GM11168 (cell line): ENCODE measurements around the gene KLHDC4.
"Not testable (repeated sequence)": the region's sequence is repeated elsewhere in the genome, so short reads cannot be mapped to it uniquely, and the experiment has no call there.

Experiments used
- in situ Hi-C: fragments of 300-500 bp; cut with MboI; formaldehyde crosslinking; loops from one replicate; pipeline ENCODE4 v1.12.0; 2022; ENCODE audit warnings: low sequenced_read_pairs; ENCODE audit not compliant: unreplicated experiment

Gene KLHDC4

DNA sequence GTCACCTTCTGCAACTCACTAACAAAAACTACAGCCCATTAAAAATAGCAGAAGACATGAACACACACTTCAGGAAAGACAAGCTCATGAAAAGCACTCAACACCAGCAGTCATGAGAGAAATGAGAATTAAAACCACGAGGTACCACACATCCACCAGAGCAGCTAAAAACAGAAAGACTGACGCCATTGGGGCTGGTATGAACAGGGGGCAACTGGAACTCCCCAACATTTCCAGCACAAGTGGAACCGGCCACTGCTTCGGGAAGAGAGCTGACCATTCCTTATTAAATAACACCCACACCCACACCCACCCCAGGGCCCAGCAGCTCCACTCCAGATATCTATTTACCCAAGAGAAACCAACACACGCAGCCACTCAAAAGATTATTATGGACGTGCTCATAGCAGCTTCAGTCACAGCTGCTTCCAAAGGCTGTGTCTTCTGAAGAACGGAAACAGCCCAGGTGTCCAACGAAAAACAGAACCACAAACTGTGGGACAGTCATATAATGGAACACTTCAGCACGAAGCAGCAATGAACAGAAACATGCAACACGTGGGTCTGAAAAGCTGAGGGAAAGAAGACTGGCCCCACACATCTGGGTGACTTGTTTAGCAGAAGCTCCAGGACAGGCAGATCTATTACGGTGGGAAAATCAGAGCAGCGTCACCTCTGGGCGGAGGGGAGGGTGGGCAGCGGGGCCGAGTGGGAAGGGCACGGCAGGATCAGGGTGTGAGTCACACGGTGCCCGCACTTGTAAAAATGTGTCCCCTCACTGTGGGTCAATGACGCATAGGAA lies 41.1 kb downstream of the KLHDC4 start:
- in situ Hi-C loops = no loop called here

DNA sequence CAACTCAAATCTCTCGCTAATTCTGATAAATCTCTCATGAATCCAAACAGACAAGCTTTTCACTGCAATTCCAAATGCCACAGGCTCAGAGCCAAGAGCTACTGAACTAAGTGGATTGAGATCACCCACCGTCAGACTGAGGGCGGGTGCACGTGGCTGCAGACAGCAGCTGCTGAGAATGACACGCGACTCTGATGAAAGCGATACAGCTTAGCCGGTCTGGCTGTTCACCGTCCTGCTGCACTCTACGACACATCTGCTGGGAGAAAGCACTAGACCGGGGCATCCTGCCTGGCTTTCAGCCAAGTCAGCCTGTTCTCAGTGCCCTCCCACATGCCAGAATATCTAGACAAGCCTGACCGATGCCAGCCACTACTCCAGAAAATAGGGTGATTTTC lies 42.6 kb downstream of the KLHDC4 start:
- in situ Hi-C loops = no loop called here

DNA sequence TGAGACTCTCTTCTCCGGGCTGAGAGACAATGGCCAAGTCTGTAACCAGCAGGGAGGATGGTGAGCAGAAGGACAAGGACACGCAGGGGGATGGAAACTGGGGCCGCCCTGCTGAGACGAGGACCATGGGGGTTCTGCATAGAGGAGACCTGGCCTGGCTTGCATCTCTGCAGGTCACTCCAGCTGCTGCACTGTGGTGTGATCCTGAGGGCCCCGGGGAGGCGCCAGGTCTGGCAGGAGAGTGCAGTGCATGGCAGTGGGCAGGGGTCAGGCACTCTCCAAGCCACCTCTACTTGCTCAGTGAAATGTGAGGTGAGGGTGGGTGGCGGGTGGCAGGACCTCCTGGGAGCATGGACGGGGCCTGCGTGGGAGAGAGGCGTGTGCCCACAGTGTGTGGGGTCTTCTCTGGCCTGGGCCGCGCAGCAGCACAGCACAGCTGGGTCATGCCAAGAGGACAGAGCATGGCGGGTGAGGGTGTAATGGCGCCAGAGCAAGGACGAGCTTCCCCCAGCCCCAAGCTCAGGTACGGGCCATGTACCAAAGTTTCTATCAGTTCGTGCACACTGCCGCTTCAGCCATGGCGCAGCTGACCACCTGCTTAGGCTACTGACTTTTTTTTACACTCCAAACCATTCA lies 43.1 kb downstream of the KLHDC4 start:
- in situ Hi-C loops = no loop called here

DNA sequence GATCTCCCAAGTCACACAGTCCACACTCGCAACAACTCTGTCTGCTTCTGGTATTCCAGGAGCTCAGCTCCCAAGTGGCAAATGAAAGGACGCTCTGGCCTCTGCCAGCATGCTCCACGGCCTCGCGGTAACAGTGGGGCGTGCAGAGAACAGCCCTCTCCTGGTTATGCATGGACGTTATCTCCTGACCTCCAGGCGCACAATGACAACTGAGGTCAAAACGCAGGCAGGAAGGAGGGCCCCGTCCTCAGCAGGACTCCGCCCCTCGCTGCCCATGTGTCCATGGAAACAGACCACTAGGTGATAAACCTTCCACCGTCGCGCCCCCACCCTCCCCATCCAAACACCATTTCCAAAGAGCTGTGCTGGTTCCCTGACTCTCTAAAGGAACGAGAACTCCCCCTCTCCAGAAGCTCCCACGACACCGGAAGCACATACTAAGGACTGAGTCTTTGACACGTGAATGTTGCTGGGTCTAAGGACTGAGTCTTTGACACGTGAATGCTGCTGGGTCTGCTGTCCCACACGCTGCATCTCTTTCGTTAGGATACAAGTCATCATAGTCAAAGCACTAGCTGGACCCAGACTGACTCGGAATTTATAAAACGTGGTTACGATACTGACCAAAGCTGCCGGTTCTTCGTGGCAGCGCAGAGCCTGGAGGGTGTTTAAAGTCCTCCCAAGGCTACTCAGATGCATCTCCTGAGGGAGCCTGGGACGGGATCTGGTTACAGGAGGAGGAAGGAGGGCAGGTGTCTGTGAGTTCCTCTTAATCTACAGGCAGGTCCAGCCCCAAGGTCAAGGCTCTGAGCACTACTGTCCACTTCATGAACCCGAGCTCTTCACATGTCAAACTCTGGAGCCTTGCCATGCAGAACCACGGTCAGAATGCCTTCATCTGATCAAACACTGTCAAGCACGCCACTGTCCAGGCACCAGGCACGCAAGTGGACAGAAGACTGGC lies 43.9 kb downstream of the KLHDC4 start:
- in situ Hi-C loops = no loop called here

DNA sequence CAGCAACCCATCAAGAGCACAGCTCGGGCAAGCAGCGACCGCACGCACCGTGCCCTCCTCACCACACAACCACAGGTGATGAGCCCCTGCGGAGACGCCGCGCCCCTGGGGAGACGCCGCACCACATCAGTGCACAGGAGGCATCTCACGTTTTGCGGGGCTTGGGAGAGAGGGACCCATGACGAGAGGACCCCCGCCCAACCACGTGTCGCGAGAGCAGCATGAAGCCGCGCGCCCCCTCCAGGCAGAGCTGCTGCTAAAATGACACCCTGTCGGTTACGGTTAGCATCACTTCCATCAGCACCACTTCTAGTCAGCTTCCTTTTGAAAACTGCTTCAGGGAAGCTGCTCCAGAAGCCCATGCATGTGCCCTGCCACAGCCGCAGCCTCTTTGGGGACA lies 45.3 kb downstream of the KLHDC4 start:
- in situ Hi-C loops = no loop called here

DNA sequence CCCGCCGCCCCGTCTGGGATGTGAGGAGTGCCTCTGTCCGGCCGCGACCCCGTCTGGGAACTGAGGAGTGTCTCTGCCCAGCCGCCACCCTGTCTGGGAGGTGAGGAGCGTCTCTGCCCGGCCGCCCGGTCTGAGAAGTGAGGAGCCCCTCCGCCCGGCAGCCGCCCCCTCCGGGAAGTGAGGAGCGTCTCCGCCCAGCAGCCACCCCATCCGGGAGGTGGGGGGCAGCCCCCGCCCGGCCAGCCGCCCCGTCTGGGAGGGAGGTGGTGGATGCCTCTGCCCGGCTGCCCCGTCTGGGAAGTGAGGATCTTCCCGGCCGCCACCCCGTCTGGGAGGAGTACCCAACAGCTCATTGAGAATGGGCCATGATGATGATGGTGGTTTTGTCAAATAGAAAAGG lies 47.0 kb downstream of the KLHDC4 start:
- in situ Hi-C loops = not testable (repeated sequence)

DNA sequence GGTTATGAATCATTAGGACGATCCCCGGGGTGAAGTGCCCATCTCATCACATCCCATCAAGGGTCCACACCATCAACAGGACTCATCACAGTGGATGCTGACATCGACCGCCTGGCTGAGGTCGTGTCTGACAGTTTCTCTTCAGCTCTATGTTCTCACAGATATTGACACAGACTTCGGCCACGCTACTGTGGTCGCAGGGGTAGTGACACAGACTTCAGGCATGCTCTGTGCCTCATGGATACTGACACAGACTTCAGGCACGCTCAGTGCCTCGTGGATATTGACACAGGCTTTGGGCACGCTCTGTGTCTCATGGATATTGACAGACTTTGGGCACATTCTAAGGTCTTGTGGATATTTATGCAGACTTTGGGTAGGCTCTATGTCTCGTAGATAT lies 50.1 kb downstream of the KLHDC4 start:
- in situ Hi-C loops = no loop called here

DNA sequence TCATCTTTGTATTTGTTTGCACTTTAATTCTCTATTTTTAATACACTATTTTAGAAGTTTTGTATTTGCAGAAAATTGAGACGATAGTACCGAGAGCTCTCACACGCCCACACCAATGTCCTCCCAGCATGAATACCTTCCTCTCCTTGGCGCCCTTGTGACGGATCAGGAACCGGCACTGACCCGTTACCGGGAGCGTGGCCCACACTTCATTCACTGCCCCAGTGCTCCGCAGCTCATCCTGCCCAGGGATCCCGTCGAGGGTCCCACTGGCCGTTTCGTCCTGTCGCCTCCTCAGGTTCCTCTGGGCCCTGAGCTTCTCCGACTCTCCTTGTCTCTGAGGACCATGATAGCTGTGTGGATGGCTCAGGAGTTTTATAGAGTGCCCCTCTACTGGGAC lies 50.6 kb downstream of the KLHDC4 start:
- in situ Hi-C loops = no loop called here

DNA sequence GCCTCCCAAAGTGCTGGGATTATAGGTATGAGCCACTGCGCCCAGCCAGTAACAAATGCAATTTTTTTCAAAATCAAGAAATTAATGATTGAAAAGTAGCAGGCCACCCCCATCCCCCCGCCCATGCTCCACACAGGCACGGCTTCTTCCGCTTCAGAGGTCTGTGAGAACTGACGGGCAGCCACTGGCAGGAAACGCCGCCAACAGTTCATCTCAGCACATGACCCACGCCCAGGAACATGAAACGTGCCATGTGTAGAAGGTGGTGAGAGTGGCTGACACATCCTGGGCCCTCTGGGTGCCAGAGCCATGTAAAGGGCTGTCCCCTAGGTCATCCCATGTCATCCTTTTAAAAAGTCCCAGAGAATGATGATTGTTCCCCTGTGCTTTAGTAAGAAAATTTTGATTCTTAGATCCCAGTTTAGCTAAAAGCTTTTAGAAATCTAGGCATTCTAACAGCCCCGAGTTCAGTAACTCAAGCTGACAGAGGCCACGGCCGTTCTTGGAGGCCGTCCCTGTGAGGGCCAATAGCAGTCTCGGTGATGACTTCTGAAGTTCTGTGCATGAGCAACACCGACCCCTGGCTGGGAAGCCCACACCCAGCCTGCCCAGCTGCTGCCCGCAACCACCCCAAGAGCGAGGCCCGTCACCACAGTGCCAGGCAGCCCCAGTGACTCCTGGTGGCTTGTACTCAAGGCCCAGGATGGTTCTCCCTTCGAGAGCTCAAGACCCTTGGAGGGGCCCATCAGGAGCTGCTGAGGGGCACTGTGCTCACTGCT lies 52.1 kb downstream of the KLHDC4 start:
- in situ Hi-C loops = no loop called here

DNA sequence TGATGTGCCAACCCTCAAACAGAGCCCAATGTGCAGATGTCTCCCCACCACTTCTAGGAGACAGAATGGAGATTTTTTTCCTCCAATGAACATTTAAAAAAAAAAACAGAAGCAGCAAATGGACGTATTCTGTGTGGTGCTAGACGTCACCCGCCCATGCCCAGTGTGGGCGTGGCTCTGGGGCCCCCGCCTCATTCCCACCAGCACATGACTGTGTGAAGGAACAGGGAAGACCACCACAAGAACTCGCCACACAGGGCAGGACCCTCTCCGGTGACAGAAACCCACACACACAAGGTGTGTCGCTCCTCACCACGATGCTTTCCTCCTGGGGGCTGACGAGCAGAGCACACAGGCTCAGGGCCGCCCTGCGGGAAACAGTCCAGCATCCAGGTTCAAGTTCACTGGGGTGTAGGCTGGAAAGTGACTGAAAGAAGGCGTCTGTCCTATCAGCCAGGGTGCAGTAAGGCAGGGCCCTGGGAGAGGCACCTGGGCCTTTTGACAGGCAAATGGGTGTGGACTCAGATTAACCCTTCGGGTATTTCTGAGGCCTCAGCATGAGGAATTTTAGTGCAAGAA lies 53.5 kb downstream of the KLHDC4 start:
- in situ Hi-C loops = no loop called here

DNA sequence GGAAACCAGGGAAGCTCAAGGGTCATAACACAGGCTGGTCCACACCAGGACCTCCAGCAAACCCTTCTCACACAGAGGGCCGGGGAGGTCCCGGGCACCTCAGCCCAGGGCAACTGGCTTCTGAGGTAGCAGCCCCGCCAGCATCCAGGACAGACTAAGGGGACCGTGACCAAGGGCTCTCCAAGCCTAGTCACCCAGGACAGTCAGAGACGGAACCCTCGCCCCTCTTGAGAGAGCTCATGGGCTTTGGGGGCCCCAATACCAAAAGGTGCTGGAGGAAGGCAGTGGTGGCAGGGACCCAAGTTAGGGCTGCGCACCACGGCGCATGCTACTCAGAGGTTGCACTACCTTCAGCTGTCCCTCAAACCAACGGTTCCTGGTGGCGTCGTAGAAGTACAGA lies 54.9 kb downstream of the KLHDC4 start:
- in situ Hi-C loops = no loop called here

DNA sequence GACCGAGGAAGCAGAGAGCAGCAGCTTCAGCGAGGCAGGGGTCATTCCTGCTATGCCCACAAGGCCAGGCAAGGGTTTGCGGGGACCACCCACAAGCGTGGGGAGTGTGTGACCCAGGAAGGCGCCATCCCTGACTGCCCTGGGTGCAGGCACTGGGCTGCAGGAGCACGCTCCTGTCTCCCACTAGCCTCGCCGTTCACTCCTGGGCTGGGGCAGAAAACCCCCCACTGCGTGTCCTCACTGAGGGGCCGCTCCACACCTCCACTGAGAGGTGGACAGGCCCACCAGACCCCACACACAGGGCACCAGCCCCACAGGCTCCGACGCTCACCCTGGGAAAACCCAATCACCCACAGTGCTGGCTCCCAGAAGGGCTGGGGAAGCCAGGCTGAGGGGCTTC lies 56.1 kb downstream of the KLHDC4 start:
- in situ Hi-C loops = no loop called here

DNA sequence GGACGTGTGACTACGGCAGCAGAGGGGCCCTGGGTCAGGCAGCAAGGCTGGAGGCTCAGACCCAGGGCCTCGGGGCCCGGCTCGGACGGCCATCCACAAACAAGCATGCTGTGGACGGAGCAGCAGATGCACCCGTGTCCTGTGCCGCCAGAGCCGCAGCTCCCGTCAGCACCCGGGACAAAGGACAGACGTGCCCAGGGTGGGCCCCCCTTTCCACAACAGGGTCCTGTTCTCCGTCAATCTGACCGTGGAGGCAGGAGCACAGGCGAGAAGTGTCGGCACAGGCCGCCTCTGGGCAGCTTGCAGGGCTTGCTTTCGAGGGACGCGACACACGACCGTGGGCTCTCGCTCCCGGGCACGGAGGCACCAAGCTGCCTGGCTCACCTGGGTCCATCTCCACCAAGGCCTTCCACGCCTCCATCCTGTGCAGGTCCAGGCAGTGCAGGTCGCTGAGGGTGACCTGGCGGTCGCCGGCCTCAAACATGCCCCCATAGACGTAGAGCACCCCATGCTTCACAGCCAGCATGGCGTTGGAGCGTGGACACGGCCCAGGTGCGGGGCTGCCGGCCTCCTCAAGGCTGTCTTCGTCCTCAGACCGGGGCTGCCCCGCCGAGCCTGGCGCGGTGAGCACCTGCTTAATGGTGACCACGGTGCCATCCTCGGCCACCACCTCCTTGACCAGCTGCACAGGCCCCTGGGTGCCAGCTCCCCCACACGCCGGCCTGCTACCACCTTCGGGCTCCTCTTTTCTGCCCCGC lies 56.7 kb downstream of the KLHDC4 start:
- in situ Hi-C loops = no loop called here

DNA sequence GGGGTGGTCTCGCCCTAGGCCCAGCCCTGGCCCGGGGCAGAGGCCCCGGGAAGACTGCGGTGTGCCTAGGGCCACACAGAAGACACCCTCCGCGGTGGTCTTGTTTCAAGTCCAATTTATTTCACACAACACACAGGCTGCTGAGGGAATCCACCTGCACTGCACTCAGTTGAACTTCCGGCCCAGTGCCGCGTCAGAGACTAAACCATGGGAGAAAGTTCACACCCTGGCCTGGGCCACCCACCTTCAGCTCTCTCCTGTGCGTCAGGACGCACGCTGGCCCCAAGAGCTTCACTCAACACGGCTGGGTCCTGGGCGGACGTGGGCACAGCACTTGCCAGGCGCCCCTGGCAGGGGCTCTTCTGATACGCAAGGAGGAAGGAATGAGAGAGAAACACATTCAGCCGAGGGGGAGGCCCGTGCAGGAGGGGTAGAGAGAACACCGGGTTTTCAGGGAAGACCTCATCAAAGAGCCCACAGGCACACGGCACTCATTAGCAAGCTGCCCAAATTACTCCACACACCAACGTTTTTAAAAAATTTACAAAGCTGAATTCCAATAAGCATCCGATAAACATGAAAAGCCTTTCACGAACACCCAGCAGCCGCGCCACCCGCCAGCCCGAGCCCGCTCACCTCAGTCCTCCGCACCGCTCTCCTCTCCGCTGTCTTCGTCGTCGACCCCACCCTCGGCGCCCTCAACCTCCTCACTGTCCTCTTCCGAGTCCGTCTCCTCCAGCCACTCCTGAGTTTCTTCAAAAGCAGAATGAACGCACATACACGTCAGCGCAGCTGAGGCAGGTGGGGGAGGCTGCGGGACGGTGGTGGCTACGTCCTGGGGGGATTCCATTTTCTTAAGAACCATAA lies 57.8 kb downstream of the KLHDC4 start:
- in situ Hi-C loops = no loop called here

DNA sequence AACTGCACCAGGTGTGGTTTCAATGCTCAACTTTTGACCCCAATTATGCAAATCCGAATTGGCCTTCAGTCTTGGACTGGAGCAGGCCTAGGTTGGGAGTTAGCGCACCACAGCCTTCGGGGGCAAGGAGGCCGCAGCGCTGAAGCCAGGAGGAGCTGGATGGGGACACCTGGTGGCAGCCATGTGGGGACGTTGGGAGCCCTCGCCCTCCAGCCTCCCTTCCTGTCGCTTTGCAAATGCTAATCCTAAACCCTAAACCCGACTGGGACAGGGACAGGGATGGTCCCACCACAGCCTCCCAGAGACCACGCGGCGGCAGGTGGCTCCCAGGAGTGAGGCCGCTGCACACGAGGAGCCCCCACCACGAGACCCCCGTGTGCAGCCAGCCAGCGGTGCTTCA lies 58.7 kb downstream of the KLHDC4 start:
- in situ Hi-C loops = no loop called here

DNA sequence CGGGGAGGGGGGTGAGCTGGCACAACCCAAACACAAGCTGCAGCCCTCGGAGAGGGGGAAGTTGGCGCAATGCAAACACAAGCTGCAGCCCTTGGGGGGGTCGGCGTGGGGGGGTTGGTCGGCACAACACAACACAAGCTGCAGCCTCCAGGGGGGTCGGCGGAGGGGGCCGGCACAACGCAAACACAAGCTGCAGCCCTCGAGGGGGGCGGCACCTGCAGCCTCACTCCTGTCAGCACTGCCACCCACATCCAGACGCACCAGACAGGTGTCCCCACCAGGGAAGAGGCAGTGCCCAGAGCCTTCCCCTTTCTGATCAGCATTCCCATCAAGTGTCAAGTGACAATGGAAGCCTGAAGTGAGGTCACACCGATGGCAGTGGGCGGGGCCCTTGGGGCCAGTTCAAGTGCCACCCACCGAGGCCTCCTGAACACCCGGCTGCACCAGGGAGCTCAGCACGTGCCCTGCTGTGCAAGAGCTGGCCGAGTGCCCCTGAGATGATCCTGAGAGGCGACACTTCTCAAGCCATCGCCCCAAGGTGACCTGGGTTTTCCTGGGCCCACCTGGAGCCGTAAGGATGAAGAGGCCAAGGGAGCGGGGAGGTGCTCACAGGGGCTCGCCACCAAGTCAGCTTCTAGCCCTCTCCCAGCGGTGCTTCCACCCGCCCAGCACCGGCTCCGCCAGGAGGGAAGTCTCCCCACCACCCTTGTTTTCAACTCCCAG lies 59.3 kb downstream of the KLHDC4 start:
- in situ Hi-C loops = no loop called here

DNA sequence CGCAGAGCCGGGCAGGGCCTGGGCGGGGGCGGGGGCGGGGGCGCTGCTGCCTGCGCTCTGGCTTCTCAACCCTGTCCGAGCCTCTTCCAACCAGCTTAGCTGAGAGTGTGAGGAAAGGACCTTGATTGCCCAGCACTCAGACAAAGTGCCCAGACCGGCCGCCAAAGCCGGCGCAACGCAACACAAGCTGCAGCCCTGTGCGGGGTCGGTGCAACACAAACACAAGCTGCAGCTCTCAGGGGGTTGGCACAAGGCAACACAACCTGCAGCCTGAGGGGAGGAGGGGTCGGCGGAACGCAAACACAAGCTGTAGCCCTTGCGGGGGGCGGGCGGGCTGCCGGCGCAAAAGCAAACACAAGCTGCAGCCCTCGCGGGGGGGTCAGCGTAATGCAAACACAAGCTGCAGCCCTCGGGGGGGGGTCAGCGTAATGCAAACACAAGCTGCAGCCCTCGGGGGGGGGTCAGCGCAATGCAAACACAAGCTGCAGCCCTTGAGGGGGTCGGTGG lies 60.0 kb downstream of the KLHDC4 start:
- in situ Hi-C loops = no loop called here
